Transverse colon (tissue), 4 donors: ENCODE results near the gene LRRC17. TPM values are rescaled to one million over a fixed set of nuclear protein-coding genes. Genes with fewer than 3 reads are reported as not detected.

Experiments
- DNase-seq: peaks from one replicate; pipeline ENCODE4 v3.0.0-alpha.2; 2019
- H3K27ac ChIP-seq, 4 donors: fragments of 200-600 bp; sonication (generic); 2 replicates each; pipeline ENCODE4 v1.5.1; 2016 to 2018; ENCODE audit warnings: inconsistent platforms in 4 of 4
- H3K27me3 ChIP-seq: fragments of 200-600 bp; sonication (generic); 2 replicates; pipeline ENCODE4 v1.5.1; 2017; ENCODE audit warnings: inconsistent platforms
- H3K36me3 ChIP-seq, 4 donors: fragments of 200-600 bp; sonication (generic); 2 replicates each; pipeline ENCODE4 v1.5.1; 2017 to 2019; ENCODE audit warnings: inconsistent platforms in 4 of 4
- H3K4me1 ChIP-seq, 4 donors: fragments of 200-600 bp; sonication (generic); 2 replicates each; pipeline ENCODE4 v1.5.1; 2017 to 2020; ENCODE audit warnings: inconsistent platforms in 4 of 4
- H3K4me3 ChIP-seq, 4 donors: fragments of 200-600 bp; sonication (generic); 1 replicate in 1 of 4; 2 replicates in 3 of 4; pipeline versions ENCODE4 v1.5.1 to v1.6.1; 2017 to 2019; ENCODE audit warnings: inconsistent platforms in 4 of 4
- H3K9me3 ChIP-seq, 2 donors: fragments of 200-600 bp; sonication (generic); 2 replicates each; pipeline ENCODE4 v1.5.1; 2017 to 2019; ENCODE audit warnings: inconsistent platforms in 2 of 2
- CTCF ChIP-seq, 5 experiments: fragments of 200-600 bp in 3 of 5; fragments of 450-650 bp in 2 of 5; sonication (generic) in 3 of 5; IDR thresholded peaks; 1 replicate in 2 of 5; 2 replicates in 3 of 5; pipeline ENCODE4 v1.5.1; 2016 to 2017; ENCODE audit warnings: antibody characterized with exemption in 5 of 5, inconsistent platforms in 3 of 5, mild to moderate bottlenecking in 2 of 5, moderate library complexity in 1 of 5
- EP300 ChIP-seq: sonication (generic); formaldehyde crosslinking; IDR thresholded peaks from one replicate; pipeline ENCODE4 v1.6.1; 2017; ENCODE audit warnings: antibody characterized with exemption, low read depth
- POLR2A ChIP-seq: fragments of 450-650 bp; IDR thresholded peaks from one replicate; pipeline ENCODE4 v1.6.1; 2016; ENCODE audit warnings: antibody characterized with exemption, mild to moderate bottlenecking, moderate library complexity
- POLR2AphosphoS5 ChIP-seq, 3 donors: sonication (generic); formaldehyde crosslinking; IDR thresholded peaks; one replicate each; pipeline ENCODE4 v1.6.1; 2016; ENCODE audit warnings: antibody characterized with exemption in 3 of 3
- WGBS, 2 donors: methylation state at CpG; one replicate each; pipeline ENCODE4 v1.1.5; 2018; ENCODE audit warnings: low coverage in 1 of 2; 5-methylcytosine and 5-hydroxymethylcytosine counted together
- in situ Hi-C, 4 donors: fragments of 200-750 bp; cut with MboI; loops; one replicate each; pipeline versions ENCODE4 v1.15.0 to v1.15.1; 2017; ENCODE audit warnings: low sequenced_read_pairs in 3 of 4, low pct_ligation_motif_present in 1 of 4, low pct_unique_long_range_greater_than_20kb in 1 of 4
- intact Hi-C: fragments of 100-400 bp; cut with DNase I; formaldehyde crosslinking; loops from one replicate; pipeline ENCODE4 v1.15.1; 2023; ENCODE audit warnings: low total_unique reads
- total RNA-seq, 4 donors: library from RNA; depleted of rRNA; stranded (reverse); fragments of >200 nt; gene quantifications; one replicate each; pipeline ENCODE4 v1.1.0, GENCODE V29; 2016

Gene LRRC17
- total RNA-seq, 4 donors from 2014 or later = 1.4 to 5.8 (median 2.2) TPM; not detected in 1

DNA sequence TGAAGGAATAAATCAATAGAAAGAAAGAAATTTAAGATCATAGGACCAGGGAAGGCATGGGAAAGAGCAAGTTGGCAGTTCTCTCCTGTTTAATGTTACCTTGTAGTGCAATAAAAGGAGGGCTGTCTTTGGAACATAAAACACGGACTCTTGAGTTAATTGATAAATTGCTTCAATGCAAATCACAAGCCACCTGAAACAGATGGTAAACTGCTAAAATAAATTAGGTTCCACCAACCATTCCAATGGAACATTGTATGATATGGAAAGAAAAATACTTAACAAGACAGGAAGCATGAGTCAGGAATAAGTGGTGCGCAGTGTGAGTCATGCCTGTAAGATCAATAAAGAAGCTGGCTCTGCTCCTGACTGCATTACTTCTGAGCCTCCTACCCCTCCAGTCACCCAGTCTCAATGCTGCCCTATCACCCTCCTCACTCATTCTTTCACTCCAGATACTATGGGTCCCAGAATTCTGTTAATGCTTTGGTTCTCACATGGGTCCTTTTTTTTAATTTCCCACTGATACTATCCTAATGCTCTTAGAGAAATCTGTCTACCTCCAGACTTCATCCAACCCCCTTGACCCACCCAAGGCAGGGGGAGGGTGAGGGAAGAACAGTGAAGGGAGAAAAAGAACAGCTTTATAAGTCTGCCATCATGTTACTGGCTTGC lies 78.9 kb downstream of the LRRC17 start:
- no peaks in the 10 kb centered on the region for H3K27me3 ChIP-seq
- H3K27ac ChIP-seq = peak overlapping the region; percentile 48 to 78 (median 74)
- TF ChIP-seq EP300 (no peak), POLR2A (no peak), CTCF (IDR thresholded peaks at IDR 0.05) (no peak), POLR2AphosphoS5 (IDR thresholded peaks at IDR 0.05) (peak in 1 of 3 donors; percentile 59)
- no peaks in the 10 kb centered on the region for H3K9me3 ChIP-seq
- H3K36me3 ChIP-seq = no peaks in the 10 kb centered on the region
- H3K4me3 ChIP-seq = no peak overlapping the region
- H3K4me1 ChIP-seq = peaks cover 14 to 38% (median 19%) of the 10 kb centered on the region in 4 donors
- intact Hi-C loops = no loop called here
- in situ Hi-C loops = no loop called here
- WGBS, 2 donors = 38 to 41% methylated on average over 2 of the region's 2 CpGs
- peak; percentile 47 for DNase-seq

GRCh38 chr7:102992509-102992937 lies 79.7 kb downstream of the LRRC17 start:
- no peaks in the 10 kb centered on the region for H3K27me3 ChIP-seq
- DNase-seq = no peak
- in situ Hi-C loops (no loop called here), intact Hi-C loops (no loop called here)
- peaks cover 14 to 38% (median 19%) of the 10 kb centered on the region in 4 donors for H3K4me1 ChIP-seq
- 66% methylated on average over 5 of the region's 5 CpGs; no CpG with 5 or more reads in 1 of the 2 donors for WGBS, 2 donors
- H3K27ac ChIP-seq = peak overlapping the region; percentile 48 to 78 (median 74)
- no peak overlapping the region for H3K4me3 ChIP-seq
- H3K36me3 ChIP-seq = no peaks in the 10 kb centered on the region
- TF ChIP-seq POLR2A (no peak), POLR2AphosphoS5 (IDR thresholded peaks at IDR 0.05) (no peak), CTCF (IDR thresholded peaks at IDR 0.05) (no peak), EP300 (no peak)
- no peaks in the 10 kb centered on the region for H3K9me3 ChIP-seq

DNA sequence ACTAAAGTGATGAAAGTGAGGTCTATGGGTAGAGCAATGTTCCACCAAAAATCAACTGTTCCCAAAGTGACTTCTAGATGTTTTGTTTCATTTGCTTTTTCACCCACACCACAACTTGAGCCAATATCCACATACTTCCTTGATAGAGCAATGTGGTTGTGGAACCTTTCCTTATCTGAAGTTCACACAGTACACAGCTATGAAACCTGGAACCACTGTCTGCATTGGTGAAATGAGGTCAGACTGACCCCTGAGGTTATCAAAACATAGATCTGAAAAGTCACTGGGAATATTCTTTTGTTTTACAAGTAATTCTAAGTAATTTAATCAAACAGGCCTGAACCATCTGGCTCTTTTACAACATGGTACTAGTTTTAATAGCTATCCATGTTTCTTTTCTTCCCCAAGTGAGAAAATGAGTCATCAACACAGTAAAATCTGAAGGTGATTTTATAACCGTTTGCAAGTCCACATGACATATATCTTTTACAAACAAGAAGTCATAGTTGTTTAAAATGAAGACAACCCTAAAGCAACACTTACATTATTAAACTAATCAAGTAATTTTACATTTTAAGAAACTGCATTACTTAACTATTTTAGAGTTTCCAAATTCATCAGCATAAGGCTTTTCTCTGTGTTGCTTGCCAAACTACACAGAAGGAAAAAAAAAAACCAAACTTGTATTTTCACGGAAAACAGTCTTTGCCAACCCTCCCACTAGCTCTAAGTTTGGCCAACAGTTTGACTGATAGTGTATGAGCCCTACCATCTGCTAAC lies 80.3 kb downstream of the LRRC17 start:
- WGBS, 2 donors = 9 to 13% methylated on average over 2 of the region's 2 CpGs
- no peak for DNase-seq
- Histone ChIP-seq H3K4me3 (no peak overlapping the region), H3K27ac (peak overlapping the region; percentile 48 to 78 (median 74)), H3K4me1 (peaks cover 14 to 38% (median 19%) of the 10 kb centered on the region in 4 donors), H3K36me3 (no peaks in the 10 kb centered on the region), H3K9me3 (no peaks in the 10 kb centered on the region), H3K27me3 (no peaks in the 10 kb centered on the region)
- in situ Hi-C loops = no loop called here
- intact Hi-C loops = no loop called here
- TF ChIP-seq POLR2AphosphoS5 (IDR thresholded peaks at IDR 0.05) (peak in 2 of 3 donors; percentile 48 to 51), EP300 (no peak)

DNA sequence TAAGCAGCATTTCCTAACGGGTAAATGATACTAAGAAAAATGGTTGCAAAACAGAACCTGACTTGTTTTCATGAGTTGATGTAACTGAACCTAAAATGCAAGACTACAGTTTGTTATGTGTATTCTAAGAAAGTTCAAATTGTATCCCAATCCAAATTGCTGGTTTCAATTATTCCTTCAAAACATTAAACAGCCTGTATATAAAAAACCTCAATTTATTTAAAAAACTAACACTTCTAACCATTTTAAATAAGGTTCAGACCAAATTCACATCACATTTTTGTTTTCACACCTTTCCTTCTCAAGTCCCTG lies 80.9 kb downstream of the LRRC17 start:
- Histone ChIP-seq H3K4me3 (no peak overlapping the region), H3K4me1 (peaks cover 14 to 38% (median 19%) of the 10 kb centered on the region in 4 donors), H3K27me3 (no peaks in the 10 kb centered on the region), H3K9me3 (no peaks in the 10 kb centered on the region), H3K36me3 (no peaks in the 10 kb centered on the region), H3K27ac (peak overlapping the region; percentile 48 to 78 (median 74))
- intact Hi-C loops = no loop called here
- no peak for DNase-seq
- TF ChIP-seq POLR2AphosphoS5 (IDR thresholded peaks at IDR 0.05) (no peak), EP300 (no peak), POLR2A (no peak), CTCF (IDR thresholded peaks at IDR 0.05) (no peak)
- in situ Hi-C loops = no loop called here
- WGBS, 2 donors = 0 to 22% methylated on average over 1 of the region's 1 CpG
